HCT116 (cell line): Measurements from ENCODE around the gene WDR27. TPM values are rescaled to one million over a fixed set of nuclear protein-coding genes. Genes with fewer than 3 reads are reported as not detected.

ENCODE experiments used
- ATAC-seq: fragments of 200-7000 bp; cut with Tn5 transposase; 2 replicates; pipeline ENCODE4 v1.9.1; 2020; ENCODE audit warnings: mild to moderate bottlenecking, moderate library complexity
- BruUV-seq: library from RNA; stranded (reverse); fragments of 400-500 nt; replicated peaks from 2 replicates; lab custom pipeline; 2021; lab: Mats Ljungman, UMichigan
- CTCF ChIA-PET: fragments of 300-600 bp; sonication (Branson Sonifier 250); formaldehyde crosslinking; loops from one replicate; lab custom pipeline; 2021; ENCODE audit warnings: antibody characterized with exemption; lab: Charles Lee
- POLR2A ChIA-PET: fragments of 300-600, 350-600 bp; sonication (Branson Sonifier 250); formaldehyde crosslinking; loops from one replicate; lab custom pipeline; 2021; ENCODE audit warnings: antibody characterized with exemption; lab: Charles Lee
- RAD21 ChIA-PET, 2 experiments: fragments of 300-600 bp; sonication (Branson Sonifier 250); formaldehyde crosslinking; loops; one replicate each; lab custom pipeline; 2023; ENCODE audit warnings: low total read pairs in 2 of 2; ENCODE audit not compliant: uncharacterized antibody in 2 of 2, unreplicated experiment in 2 of 2, low non-redundant PET in 1 of 2; lab: Charles Lee
- DNase-seq: peaks from one replicate; pipeline ENCODE4 v3.0.0-alpha.2; 2010; ENCODE audit warnings: low read depth, low spot score
- H2AFZ ChIP-seq: fragments of 200-600 bp; shearing (Covaris generic), sonication (generic); 2 replicates; pipeline ENCODE4 v1.6.1; 2017; ENCODE audit warnings: low read depth, mixed run types, mixed read lengths, antibody characterized with exemption, low read length; ENCODE audit not compliant: poor library complexity, severe bottlenecking
- H3K27ac ChIP-seq: 2 replicates; pipeline ENCODE4 v1.5.1; 2012; ENCODE audit warnings: low read depth, low read length
- H3K27me3 ChIP-seq: fragments of 200-600 bp; sonication (generic); 2 replicates; pipeline ENCODE4 v1.6.1; 2016; ENCODE audit warnings: mixed run types, low read length, mixed read lengths; ENCODE audit not compliant: insufficient read depth
- H3K36me3 ChIP-seq, 2 experiments: fragments of 200-500 bp in 1 of 2; fragments of 200-600 bp in 1 of 2; sonication (Bioruptor generic) in 1 of 2; sonication (generic) in 1 of 2; 2 replicates each; pipeline versions ENCODE4 v1.5.1 to v1.6.1; 2014 to 2016; ENCODE audit warnings: low read length in 2 of 2, inconsistent platforms in 1 of 2, mixed read lengths in 1 of 2, mixed run types in 1 of 2; ENCODE audit not compliant: insufficient read depth in 2 of 2, control insufficient read depth in 1 of 2
- H3K4me1 ChIP-seq, 2 experiments: fragments of 200-600 bp in 1 of 2; sonication (generic) in 1 of 2; 2 replicates each; pipeline versions ENCODE4 v1.5.1 to v1.6.1; 2012 to 2017; ENCODE audit warnings: low read length in 2 of 2, inconsistent platforms in 1 of 2, mild to moderate bottlenecking in 1 of 2, mixed read lengths in 1 of 2, mixed run types in 1 of 2, moderate library complexity in 1 of 2; ENCODE audit not compliant: insufficient read depth in 2 of 2, control insufficient read depth in 1 of 2
- H3K4me2 ChIP-seq: fragments of 200-600 bp; sonication (generic); 2 replicates; pipeline ENCODE4 v1.6.1; 2017; ENCODE audit warnings: mixed run types, low read length, mixed read lengths
- H3K4me3 ChIP-seq, 2 experiments: fragments of 200-600 bp in 1 of 2; sonication (generic) in 1 of 2; replicated peaks in 1 of 2; 2 replicates each; pipeline ENCODE4 v1.5.1; 2011 to 2016; ENCODE audit warnings: low read length in 2 of 2, control low read depth in 1 of 2, low read depth in 1 of 2, mild to moderate bottlenecking in 1 of 2, mixed read lengths in 1 of 2, mixed run types in 1 of 2
- H3K79me2 ChIP-seq: fragments of 200-600 bp; sonication (generic); 2 replicates; pipeline ENCODE4 v1.6.1; 2017; ENCODE audit warnings: mild to moderate bottlenecking, mixed run types, low read length, moderate library complexity, mixed read lengths; ENCODE audit not compliant: insufficient read depth
- H3K9ac ChIP-seq: fragments of 200-600 bp; sonication (generic); 2 replicates; pipeline ENCODE4 v1.6.1; 2016; ENCODE audit warnings: low read length, mixed read lengths
- H3K9me2 ChIP-seq: fragments of 200-600 bp; sonication (generic), shearing (Covaris generic); 2 replicates; pipeline ENCODE4 v1.6.1; 2017; ENCODE audit warnings: mixed run types, mild to moderate bottlenecking, moderate library complexity; ENCODE audit not compliant: insufficient read depth
- H3K9me3 ChIP-seq, 2 experiments: fragments of 200-500 bp in 1 of 2; fragments of 200-600 bp in 1 of 2; sonication (Bioruptor generic) in 1 of 2; sonication (generic) in 1 of 2; 2 replicates each; pipeline ENCODE4 v1.6.1; 2014 to 2017; ENCODE audit warnings: low read length in 2 of 2, mixed read lengths in 2 of 2, inconsistent platforms in 1 of 2, low read depth in 1 of 2, mild to moderate bottlenecking in 1 of 2, mixed run types in 1 of 2, moderate library complexity in 1 of 2; ENCODE audit not compliant: control insufficient read depth in 1 of 2, insufficient read depth in 1 of 2
- H4K20me1 ChIP-seq: fragments of 200-600 bp; sonication (generic), shearing (Covaris generic); 2 replicates; pipeline ENCODE4 v1.6.1; 2017; ENCODE audit warnings: mixed run types, mild to moderate bottlenecking, moderate library complexity; ENCODE audit not compliant: insufficient read depth
- CBX3 ChIP-seq: IDR thresholded peaks from 2 replicates; pipeline ENCODE4 v1.6.1; 2012; ENCODE audit warnings: low read depth
- EZH2phosphoT487 ChIP-seq: fragments of 200-600 bp; IDR thresholded peaks from 2 replicates; pipeline ENCODE4 v1.6.1; 2018; ENCODE audit warnings: antibody characterized with exemption, borderline replicate concordance
- FOSL1 ChIP-seq: IDR thresholded peaks from 2 replicates; pipeline ENCODE4 v1.6.1; 2012; ENCODE audit warnings: low read depth
- JUND ChIP-seq: IDR thresholded peaks from 2 replicates; pipeline ENCODE4 v1.6.1; 2012
- POLR2A ChIP-seq: IDR thresholded peaks from 2 replicates; pipeline ENCODE4 v1.7.0; 2011; ENCODE audit warnings: borderline replicate concordance; ENCODE audit not compliant: insufficient read depth, insufficient read length; ENCODE audit errors: extremely low read depth
- POLR2AphosphoS5 ChIP-seq: IDR thresholded peaks from 2 replicates; pipeline ENCODE4 v1.6.1; 2011; ENCODE audit warnings: mild to moderate bottlenecking, low read depth, low read length, moderate library complexity
- RAD21 ChIP-seq: IDR thresholded peaks from 2 replicates; pipeline ENCODE4 v1.6.1; 2012; ENCODE audit warnings: low read depth, mild to moderate bottlenecking
- SIN3A ChIP-seq: IDR thresholded peaks from 2 replicates; pipeline ENCODE4 v1.6.1; 2012; ENCODE audit warnings: low read depth
- YY1 ChIP-seq: IDR thresholded peaks from 2 replicates; pipeline ENCODE4 v1.6.1; 2011; ENCODE audit warnings: low read length, low read depth, moderate library complexity, mild to moderate bottlenecking; ENCODE audit not compliant: insufficient replicate concordance; ENCODE audit errors: extremely low read depth
- ZFX ChIP-seq: fragments of 450-650 bp; IDR thresholded peaks from 2 replicates; pipeline ENCODE4 v1.6.1; 2017
- ZNF274 ChIP-seq: fragments of 200-500 bp; sonication (Bioruptor generic); IDR thresholded peaks from 2 replicates; pipeline ENCODE4 v1.6.1; 2014; ENCODE audit warnings: mild to moderate bottlenecking, low read depth, low read length, inconsistent platforms
- intact Hi-C: fragments of 100-400 bp; cut with micrococcal nuclease; formaldehyde crosslinking; loops from 2 replicates; pipeline ENCODE4 v1.10.0; 2022
- total RNA-seq: library from RNA; stranded (reverse); gene quantifications from one replicate; pipeline ENCODE4 v1.2.1, GENCODE V29; 2021; ENCODE audit not compliant: unreplicated experiment
- TF ChIP-seq, protein P1 (sequence below): IDR thresholded peaks from 2 replicates; pipeline ENCODE4 v1.6.1; 2012; ENCODE audit warnings: low read depth
- TF ChIP-seq, protein P2 (sequence below), 3 experiments: fragments of 200-600 bp in 1 of 3; sonication (generic) in 1 of 3; IDR thresholded peaks in 2 of 3; conservative IDR thresholded peaks in 1 of 3; 2 replicates each; pipeline ENCODE4 v1.5.1; 2012 to 2017; ENCODE audit warnings: low read depth in 2 of 3, low read length in 2 of 3, antibody characterized with exemption in 1 of 3, borderline replicate concordance in 1 of 3, control low read depth in 1 of 3, mild to moderate bottlenecking in 1 of 3, mixed read lengths in 1 of 3, mixed run types in 1 of 3, moderate library complexity in 1 of 3; ENCODE audit not compliant: insufficient read depth in 1 of 3
- TF ChIP-seq, protein P3 (sequence below): IDR thresholded peaks from 2 replicates; pipeline ENCODE4 v1.6.1; 2011; ENCODE audit warnings: mild to moderate bottlenecking, low read length, moderate library complexity; ENCODE audit not compliant: insufficient replicate concordance; ENCODE audit errors: extremely low read depth

WDR27 gene
- total RNA-seq, 1 experiment from 2014 or later: 60.6 TPM

DNA sequence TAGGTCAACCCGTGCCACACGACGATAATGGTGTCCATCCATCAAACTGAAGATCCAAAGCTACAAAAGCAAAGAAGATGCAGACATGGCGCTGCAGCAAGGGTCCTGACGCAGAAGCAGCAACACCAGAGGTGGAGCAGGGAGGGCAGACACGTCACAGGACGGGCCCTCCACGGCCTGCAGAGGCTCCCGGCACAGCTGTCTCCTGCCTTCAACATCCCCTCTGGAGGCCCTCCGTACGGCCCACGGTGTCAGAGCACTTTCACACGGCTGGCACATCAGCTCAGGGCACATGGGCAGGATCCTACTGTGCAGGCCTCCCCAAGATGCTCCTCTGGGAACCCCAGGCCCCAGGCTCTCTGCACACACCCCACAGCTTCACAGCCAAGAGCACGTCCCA, 37.6 kb downstream of the WDR27 start:
- ATAC-seq: no peak
- Histone ChIP-seq H3K9ac (no peak overlapping the region), H3K36me3 (peaks cover 12 to 20% of the 10 kb centered on the region in 2 experiments; a peak in 3 of 4 replicates), H3K79me2 (no peaks in the 10 kb centered on the region), H3K27ac (no peak overlapping the region), H3K9me3 (no peaks in the 10 kb centered on the region), H3K4me3 (no peak overlapping the region), H3K9me2 (no peaks in the 10 kb centered on the region), H3K4me1 (no peaks in the 10 kb centered on the region), H2AFZ (no peak overlapping the region), H3K27me3 (no peaks in the 10 kb centered on the region), H4K20me1 (no peaks in the 10 kb centered on the region), H3K4me2 (no peak overlapping the region)
- ChIA-PET POLR2A (no interaction called here), CTCF (no interaction called here), RAD21 (no interaction called here)
- intact Hi-C loops: no loop called here
- TF ChIP-seq CBX3: no peak
- TF ChIP-seq EZH2phosphoT487: no peak
- BruUV-seq: no TSS peak
- no peak for DNase-seq

DNA sequence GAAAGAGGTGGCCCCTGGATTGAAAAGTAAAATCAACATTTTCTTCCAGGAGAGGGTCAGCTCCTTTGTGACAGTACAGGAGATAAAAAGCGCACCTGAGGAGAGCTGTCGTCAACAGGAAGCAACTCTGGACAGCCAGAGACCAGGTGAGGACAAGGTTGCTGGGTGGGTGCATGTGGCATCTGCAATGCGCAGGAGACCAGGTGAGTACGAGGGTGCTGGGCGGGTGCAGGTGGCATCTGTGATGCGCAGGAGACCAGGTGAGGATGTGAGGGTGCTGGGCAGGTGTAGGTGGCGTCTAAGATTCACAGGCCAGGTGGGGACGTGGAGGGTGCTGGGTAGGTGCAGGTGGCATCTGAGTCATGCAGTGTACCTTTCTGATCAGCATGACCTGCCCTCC, 38.4 kb downstream of the WDR27 start:
- RAD21 ChIA-PET: no interaction called here
- no peak overlapping the region for H3K4me2 ChIP-seq
- CTCF ChIA-PET: no interaction called here
- H3K27me3 ChIP-seq: no peaks in the 10 kb centered on the region
- no peak for ATAC-seq
- H2AFZ ChIP-seq: no peak overlapping the region
- H3K27ac ChIP-seq: no peak overlapping the region
- no peaks in the 10 kb centered on the region for H3K9me3 ChIP-seq
- H3K9ac ChIP-seq: no peak overlapping the region
- DNase-seq: no peak
- intact Hi-C loops: no loop called here
- no peak overlapping the region for H3K4me3 ChIP-seq
- BruUV-seq: no TSS peak
- no peaks in the 10 kb centered on the region for H3K9me2 ChIP-seq
- no peaks in the 10 kb centered on the region for H3K4me1 ChIP-seq
- no peaks in the 10 kb centered on the region for H4K20me1 ChIP-seq
- peaks cover 12 to 20% of the 10 kb centered on the region in 2 experiments; a peak in 3 of 4 replicates for H3K36me3 ChIP-seq
- POLR2A ChIA-PET: no interaction called here
- H3K79me2 ChIP-seq: no peaks in the 10 kb centered on the region
- TF ChIP-seq ZNF274: no peak
- TF ChIP-seq, protein P1, sequence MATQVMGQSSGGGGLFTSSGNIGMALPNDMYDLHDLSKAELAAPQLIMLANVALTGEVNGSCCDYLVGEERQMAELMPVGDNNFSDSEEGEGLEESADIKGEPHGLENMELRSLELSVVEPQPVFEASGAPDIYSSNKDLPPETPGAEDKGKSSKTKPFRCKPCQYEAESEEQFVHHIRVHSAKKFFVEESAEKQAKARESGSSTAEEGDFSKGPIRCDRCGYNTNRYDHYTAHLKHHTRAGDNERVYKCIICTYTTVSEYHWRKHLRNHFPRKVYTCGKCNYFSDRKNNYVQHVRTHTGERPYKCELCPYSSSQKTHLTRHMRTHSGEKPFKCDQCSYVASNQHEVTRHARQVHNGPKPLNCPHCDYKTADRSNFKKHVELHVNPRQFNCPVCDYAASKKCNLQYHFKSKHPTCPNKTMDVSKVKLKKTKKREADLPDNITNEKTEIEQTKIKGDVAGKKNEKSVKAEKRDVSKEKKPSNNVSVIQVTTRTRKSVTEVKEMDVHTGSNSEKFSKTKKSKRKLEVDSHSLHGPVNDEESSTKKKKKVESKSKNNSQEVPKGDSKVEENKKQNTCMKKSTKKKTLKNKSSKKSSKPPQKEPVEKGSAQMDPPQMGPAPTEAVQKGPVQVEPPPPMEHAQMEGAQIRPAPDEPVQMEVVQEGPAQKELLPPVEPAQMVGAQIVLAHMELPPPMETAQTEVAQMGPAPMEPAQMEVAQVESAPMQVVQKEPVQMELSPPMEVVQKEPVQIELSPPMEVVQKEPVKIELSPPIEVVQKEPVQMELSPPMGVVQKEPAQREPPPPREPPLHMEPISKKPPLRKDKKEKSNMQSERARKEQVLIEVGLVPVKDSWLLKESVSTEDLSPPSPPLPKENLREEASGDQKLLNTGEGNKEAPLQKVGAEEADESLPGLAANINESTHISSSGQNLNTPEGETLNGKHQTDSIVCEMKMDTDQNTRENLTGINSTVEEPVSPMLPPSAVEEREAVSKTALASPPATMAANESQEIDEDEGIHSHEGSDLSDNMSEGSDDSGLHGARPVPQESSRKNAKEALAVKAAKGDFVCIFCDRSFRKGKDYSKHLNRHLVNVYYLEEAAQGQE: no peak
- TF ChIP-seq, protein P2, sequence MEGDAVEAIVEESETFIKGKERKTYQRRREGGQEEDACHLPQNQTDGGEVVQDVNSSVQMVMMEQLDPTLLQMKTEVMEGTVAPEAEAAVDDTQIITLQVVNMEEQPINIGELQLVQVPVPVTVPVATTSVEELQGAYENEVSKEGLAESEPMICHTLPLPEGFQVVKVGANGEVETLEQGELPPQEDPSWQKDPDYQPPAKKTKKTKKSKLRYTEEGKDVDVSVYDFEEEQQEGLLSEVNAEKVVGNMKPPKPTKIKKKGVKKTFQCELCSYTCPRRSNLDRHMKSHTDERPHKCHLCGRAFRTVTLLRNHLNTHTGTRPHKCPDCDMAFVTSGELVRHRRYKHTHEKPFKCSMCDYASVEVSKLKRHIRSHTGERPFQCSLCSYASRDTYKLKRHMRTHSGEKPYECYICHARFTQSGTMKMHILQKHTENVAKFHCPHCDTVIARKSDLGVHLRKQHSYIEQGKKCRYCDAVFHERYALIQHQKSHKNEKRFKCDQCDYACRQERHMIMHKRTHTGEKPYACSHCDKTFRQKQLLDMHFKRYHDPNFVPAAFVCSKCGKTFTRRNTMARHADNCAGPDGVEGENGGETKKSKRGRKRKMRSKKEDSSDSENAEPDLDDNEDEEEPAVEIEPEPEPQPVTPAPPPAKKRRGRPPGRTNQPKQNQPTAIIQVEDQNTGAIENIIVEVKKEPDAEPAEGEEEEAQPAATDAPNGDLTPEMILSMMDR (IDR thresholded peaks at IDR 0.05 in 2 of 3, conservative IDR thresholded peaks at IDR 0.05 in 1 of 3; ENCODE audit: borderline replicate concordance in 1 of 3, insufficient read depth in 1 of 3, low read depth in 2 of 3, low read length in 2 of 3): no peak
- no peak for TF ChIP-seq POLR2A
- TF ChIP-seq EZH2phosphoT487: no peak
- no peak for TF ChIP-seq RAD21
- no peak for TF ChIP-seq JUND
- TF ChIP-seq FOSL1: no peak
- TF ChIP-seq, protein P3, sequence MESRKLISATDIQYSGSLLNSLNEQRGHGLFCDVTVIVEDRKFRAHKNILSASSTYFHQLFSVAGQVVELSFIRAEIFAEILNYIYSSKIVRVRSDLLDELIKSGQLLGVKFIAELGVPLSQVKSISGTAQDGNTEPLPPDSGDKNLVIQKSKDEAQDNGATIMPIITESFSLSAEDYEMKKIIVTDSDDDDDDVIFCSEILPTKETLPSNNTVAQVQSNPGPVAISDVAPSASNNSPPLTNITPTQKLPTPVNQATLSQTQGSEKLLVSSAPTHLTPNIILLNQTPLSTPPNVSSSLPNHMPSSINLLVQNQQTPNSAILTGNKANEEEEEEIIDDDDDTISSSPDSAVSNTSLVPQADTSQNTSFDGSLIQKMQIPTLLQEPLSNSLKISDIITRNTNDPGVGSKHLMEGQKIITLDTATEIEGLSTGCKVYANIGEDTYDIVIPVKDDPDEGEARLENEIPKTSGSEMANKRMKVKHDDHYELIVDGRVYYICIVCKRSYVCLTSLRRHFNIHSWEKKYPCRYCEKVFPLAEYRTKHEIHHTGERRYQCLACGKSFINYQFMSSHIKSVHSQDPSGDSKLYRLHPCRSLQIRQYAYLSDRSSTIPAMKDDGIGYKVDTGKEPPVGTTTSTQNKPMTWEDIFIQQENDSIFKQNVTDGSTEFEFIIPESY: no peak
- TF ChIP-seq ZFX: no peak
- TF ChIP-seq POLR2AphosphoS5: no peak
- TF ChIP-seq SIN3A: no peak
- TF ChIP-seq YY1: no peak
